GM19239 (cell line): ENCODE measurements around the gene RPL14.

Source experiments
- DNase-seq: peaks from one replicate; pipeline ENCODE4 v3.0.0; 2011; ENCODE audit warnings: low spot score; ENCODE audit not compliant: insufficient read length
- FAIRE-seq: peaks from 2 replicates; lab custom pipeline; 2011; peaks lifted over from hg19 to GRCh38; lab: Jason Lieb, UNC

RPL14 gene

DNA sequence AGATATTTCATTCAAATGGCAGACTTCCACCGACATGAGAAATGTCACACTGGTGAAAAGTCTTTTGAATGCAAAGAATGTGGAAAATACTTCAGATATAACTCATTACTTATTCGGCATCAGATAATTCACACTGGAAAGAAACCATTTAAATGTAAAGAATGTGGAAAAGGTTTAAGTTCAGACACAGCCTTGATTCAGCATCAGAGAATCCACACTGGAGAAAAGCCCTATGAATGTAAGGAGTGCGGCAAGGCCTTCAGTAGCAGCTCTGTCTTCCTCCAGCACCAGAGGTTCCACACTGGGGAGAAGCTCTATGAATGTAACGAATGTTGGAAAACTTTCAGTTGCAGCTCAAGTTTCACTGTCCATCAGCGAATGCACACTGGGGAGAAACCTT lies 59.1 kb downstream of the RPL14 start:
- no peak for DNase-seq
- no peak for FAIRE-seq

GRCh38 chr3:40518067-40518466 lies 60.9 kb downstream of the RPL14 start:
- DNase-seq (no peak), FAIRE-seq (no peak)
